ENCODE results near the gene SLC2A6. TPM values are rescaled to one million over a fixed set of nuclear protein-coding genes. Genes with fewer than 3 reads are reported as not detected.

The SLC2A6 gene
- total RNA-seq, 3 donors from 2014 or later = 1.8 to 2.0 (median 1.8) TPM

DNA sequence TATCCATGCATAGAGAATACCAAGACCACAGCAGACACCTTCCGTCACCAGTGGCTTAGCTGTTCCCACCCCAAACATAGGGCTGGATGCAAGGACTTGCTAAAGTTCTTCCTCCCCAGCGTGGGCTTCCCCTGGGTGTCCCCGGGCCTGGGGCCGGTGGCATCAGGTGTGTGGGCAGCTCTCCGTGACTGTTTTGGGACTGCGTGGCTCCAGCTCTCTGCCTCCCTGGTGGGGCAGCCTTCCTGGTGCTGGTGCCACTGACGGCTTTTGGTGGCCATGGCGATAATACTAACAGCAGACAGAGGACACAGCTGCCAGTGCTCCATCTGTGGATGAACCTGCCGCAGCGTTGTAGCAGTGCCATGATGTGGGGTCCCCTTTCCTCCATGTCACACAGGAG, 14.3 kb downstream of the SLC2A6 start:
- Histone ChIP-seq H3K4me3 (no peak overlapping the region), H3K27ac (no peak overlapping the region), H3K9me3 (no peaks in the 10 kb centered on the region), H3K4me1 (peaks cover 0 to 7% of the 10 kb centered on the region in 2 donors), H3K36me3 (no peaks in the 10 kb centered on the region), H3K27me3 (no peaks in the 10 kb centered on the region)
- no peak for DNase-seq (ENCODE audit: low spot score in 2 of 2)
- TF ChIP-seq, protein P1, sequence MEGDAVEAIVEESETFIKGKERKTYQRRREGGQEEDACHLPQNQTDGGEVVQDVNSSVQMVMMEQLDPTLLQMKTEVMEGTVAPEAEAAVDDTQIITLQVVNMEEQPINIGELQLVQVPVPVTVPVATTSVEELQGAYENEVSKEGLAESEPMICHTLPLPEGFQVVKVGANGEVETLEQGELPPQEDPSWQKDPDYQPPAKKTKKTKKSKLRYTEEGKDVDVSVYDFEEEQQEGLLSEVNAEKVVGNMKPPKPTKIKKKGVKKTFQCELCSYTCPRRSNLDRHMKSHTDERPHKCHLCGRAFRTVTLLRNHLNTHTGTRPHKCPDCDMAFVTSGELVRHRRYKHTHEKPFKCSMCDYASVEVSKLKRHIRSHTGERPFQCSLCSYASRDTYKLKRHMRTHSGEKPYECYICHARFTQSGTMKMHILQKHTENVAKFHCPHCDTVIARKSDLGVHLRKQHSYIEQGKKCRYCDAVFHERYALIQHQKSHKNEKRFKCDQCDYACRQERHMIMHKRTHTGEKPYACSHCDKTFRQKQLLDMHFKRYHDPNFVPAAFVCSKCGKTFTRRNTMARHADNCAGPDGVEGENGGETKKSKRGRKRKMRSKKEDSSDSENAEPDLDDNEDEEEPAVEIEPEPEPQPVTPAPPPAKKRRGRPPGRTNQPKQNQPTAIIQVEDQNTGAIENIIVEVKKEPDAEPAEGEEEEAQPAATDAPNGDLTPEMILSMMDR (IDR thresholded peaks at IDR 0.05) = no peak
- TF ChIP-seq POLR2AphosphoS5 (IDR thresholded peaks at IDR 0.05) = no peak
- TF ChIP-seq POLR2A (IDR thresholded peaks at IDR 0.05) = no peak
- intact Hi-C loops (cut with DNase I; ENCODE audit: low total_unique reads) = no loop called here

DNA sequence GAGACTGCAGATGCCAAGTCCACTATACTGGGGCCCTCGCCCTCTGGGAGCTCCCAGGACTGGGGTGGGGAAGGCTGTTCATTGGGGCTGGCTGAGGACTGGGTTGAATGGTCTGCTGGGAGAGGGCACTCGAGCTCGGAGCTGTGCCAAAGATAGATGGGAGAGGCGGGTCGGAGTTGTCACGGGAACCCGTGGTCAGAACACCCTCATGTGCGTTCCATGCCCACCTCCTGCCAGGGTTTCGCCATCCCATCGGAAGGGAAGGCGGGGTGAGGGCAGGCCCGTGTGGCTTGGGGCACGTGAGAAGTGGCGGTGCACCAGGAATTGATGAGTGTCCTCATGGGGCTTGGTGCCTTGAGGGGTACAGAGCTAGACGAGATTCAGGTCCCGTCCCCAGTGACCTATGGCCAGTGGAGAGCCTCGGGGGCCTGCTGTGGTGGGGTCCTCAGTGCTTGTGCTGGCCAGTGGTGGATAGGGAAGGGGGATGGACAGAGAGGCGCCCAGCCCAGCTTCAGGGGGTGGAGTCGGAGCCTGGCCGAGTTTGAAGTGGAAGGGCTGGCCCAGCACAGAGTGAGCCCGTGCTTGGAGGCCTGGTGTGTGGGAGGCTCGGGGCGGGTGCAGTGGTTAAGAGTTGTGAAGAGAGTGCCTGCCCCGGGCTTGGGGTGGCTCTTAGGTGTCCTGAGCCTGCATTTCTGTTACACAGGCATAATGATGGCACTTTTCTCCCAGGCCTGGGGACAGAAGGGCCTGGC, 14.9 kb downstream of the SLC2A6 start:
- Histone ChIP-seq H3K36me3 (no peaks in the 10 kb centered on the region), H3K27me3 (no peaks in the 10 kb centered on the region), H3K27ac (no peak overlapping the region), H3K9me3 (no peaks in the 10 kb centered on the region), H3K4me3 (no peak overlapping the region), H3K4me1 (peaks cover 0 to 7% of the 10 kb centered on the region in 2 donors)
- no peak for DNase-seq (ENCODE audit: low spot score in 2 of 2)
- intact Hi-C loops (cut with DNase I; ENCODE audit: low total_unique reads) = no loop called here
- TF ChIP-seq POLR2A (IDR thresholded peaks at IDR 0.05) (no peak), POLR2AphosphoS5 (IDR thresholded peaks at IDR 0.05) (no peak)
- TF ChIP-seq, protein P1 (IDR thresholded peaks at IDR 0.05) = no peak

DNA sequence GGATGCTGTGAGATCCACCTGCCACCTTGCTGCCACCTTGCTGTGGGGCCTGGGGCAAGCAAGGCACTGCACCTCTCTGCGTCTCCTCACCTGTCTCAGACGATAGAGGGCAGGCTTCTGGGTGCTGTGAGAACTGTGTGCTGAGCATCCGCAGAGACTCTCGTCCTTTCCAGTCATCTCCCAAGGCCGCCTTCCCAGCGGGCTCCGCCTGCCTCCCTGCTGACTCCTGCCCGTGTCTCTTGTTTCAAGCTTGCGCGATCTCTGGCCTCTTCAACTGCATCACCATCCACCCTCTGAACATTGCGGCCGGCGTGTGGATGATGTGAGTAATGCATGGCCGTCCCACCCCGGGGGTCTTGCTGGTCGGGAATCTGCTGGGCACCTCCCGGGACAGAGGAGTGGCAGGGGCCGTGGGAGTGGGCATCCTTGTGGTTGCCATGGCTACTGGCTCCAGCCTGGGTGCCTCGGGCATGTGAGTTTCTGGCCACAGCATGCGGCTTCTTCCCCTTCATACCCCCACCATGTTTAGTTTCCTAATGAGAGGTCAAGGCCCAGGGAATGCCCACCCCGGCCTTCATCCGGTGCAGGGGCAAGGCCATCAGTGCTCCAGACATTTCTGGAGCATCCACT, 15.6 kb downstream of the SLC2A6 start:
- no peaks in the 10 kb centered on the region for H3K27me3 ChIP-seq
- no peak overlapping the region for H3K27ac ChIP-seq
- no peak for DNase-seq (ENCODE audit: low spot score in 2 of 2)
- TF ChIP-seq, protein P1 (IDR thresholded peaks at IDR 0.05) = no peak
- TF ChIP-seq POLR2AphosphoS5 (IDR thresholded peaks at IDR 0.05) (no peak), POLR2A (IDR thresholded peaks at IDR 0.05) (no peak)
- no peak overlapping the region for H3K4me3 ChIP-seq
- intact Hi-C loops (cut with DNase I; ENCODE audit: low total_unique reads) = no loop called here
- peaks cover 0 to 7% of the 10 kb centered on the region in 2 donors for H3K4me1 ChIP-seq
- H3K9me3 ChIP-seq = no peaks in the 10 kb centered on the region
- no peaks in the 10 kb centered on the region for H3K36me3 ChIP-seq

DNA sequence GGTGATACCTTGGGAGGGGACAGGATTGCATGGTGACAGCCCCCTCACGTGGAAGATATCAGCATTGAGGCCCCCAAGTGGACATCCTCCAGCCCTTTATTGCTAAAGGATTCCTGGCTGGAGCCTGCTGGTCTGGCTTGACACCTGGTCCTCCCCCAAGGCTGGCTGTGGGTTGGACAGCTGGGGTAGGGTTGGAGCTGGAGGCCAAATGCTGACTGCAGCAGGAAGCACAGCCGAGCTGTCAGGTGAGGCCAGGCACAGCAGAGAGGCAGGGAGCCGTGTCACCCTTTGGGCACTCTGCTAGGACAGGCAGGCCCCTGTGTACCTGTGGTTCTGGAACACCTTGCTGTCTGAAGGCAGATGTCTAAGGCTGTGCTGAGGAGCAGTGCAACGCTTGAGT, 16.9 kb downstream of the SLC2A6 start:
- Histone ChIP-seq H3K9me3 (no peaks in the 10 kb centered on the region), H3K27ac (no peak overlapping the region), H3K36me3 (no peaks in the 10 kb centered on the region), H3K4me1 (peaks cover 0 to 7% of the 10 kb centered on the region in 2 donors), H3K4me3 (no peak overlapping the region), H3K27me3 (no peaks in the 10 kb centered on the region)
- intact Hi-C loops (cut with DNase I; ENCODE audit: low total_unique reads) = no loop called here
- no peak for DNase-seq (ENCODE audit: low spot score in 2 of 2)
- TF ChIP-seq, protein P1 (IDR thresholded peaks at IDR 0.05) = no peak
- TF ChIP-seq POLR2A (IDR thresholded peaks at IDR 0.05) (no peak), POLR2AphosphoS5 (IDR thresholded peaks at IDR 0.05) (no peak)

Data from breast epithelium (tissue), 4 donors.